Mucosa of descending colon (tissue), 3 donors: Measurements from ENCODE around the gene PI4KA. TPM values are rescaled to one million over a fixed set of nuclear protein-coding genes. Genes with fewer than 3 reads are reported as not detected.
"Not testable (repeated sequence)": the region's sequence is repeated elsewhere in the genome, so short reads cannot be mapped to it uniquely, and the experiment has no call there.

Experiments used
- ATAC-seq: fragments of 200-7000 bp; cut with Tn5 transposase; one replicate; pipeline ENCODE4 v1.9.1; 2020; ENCODE audit warnings: mild to moderate bottlenecking, moderate library complexity
- DNase-seq, 3 donors: peaks; one replicate each; pipeline ENCODE4 v3.0.0-alpha.2; 2020
- H3K36me3 ChIP-seq: fragments of 200-600 bp; one replicate; pipeline ENCODE4 v1.8.0; 2021; ENCODE audit warnings: low read depth, mild to moderate bottlenecking
- H3K4me1 ChIP-seq: fragments of 200-600 bp; one replicate; pipeline ENCODE4 v1.8.0; 2021; ENCODE audit warnings: low read depth, mild to moderate bottlenecking
- H3K4me3 ChIP-seq: fragments of 200-600 bp; one replicate; pipeline ENCODE4 v1.8.0; 2021; ENCODE audit warnings: mild to moderate bottlenecking
- H3K9me3 ChIP-seq: fragments of 200-600 bp; one replicate; pipeline ENCODE4 v1.8.0; 2021; ENCODE audit warnings: mild to moderate bottlenecking
- intact Hi-C, 2 donors: fragments of 100-400 bp; cut with DNase I in 1 of 2; cut with micrococcal nuclease in 1 of 2; formaldehyde crosslinking; loops; one replicate each; pipeline versions ENCODE4 v1.11.0 to v1.11.1; 2022; cut with DNase I, micrococcal nuclease
- total RNA-seq, 3 donors: library from RNA; stranded (reverse); fragmentation: NEBNext Ultra II Directional in 2 of 3; extraction: Animal tissue kit (Norgen Biotek cat#: 25700) in 2 of 3; gene quantifications; one replicate each; pipeline versions ENCODE4 v1.2.1 to v1.2.4, GENCODE V29; 2021 to 2023
- TF ChIP-seq, protein P1 (sequence below): fragments of 200-600 bp; IDR thresholded peaks from one replicate; pipeline ENCODE4 v1.8.0; 2022; ENCODE audit warnings: antibody characterized with exemption, mild to moderate bottlenecking
- donor health status: DM: no; HTN: no; CAD: no; lungs with moderate emphysema.
- donor health status: DM: no; HTN: no; CAD: no.
- donor health status: DM: no; HTN: yes; CAD: no.

Gene PI4KA
- total RNA-seq, 3 donors from 2014 or later = 77.7 to 130 (median 95.0) TPM

- TF ChIP-seq, protein P1, sequence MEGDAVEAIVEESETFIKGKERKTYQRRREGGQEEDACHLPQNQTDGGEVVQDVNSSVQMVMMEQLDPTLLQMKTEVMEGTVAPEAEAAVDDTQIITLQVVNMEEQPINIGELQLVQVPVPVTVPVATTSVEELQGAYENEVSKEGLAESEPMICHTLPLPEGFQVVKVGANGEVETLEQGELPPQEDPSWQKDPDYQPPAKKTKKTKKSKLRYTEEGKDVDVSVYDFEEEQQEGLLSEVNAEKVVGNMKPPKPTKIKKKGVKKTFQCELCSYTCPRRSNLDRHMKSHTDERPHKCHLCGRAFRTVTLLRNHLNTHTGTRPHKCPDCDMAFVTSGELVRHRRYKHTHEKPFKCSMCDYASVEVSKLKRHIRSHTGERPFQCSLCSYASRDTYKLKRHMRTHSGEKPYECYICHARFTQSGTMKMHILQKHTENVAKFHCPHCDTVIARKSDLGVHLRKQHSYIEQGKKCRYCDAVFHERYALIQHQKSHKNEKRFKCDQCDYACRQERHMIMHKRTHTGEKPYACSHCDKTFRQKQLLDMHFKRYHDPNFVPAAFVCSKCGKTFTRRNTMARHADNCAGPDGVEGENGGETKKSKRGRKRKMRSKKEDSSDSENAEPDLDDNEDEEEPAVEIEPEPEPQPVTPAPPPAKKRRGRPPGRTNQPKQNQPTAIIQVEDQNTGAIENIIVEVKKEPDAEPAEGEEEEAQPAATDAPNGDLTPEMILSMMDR = no peak
- no peaks in the 10 kb centered on the region for H3K4me1 ChIP-seq
- H3K4me3 ChIP-seq = no peak overlapping the region
- DNase-seq = no peak
- H3K36me3 ChIP-seq = peaks cover 3% of the 10 kb centered on the region
- intact Hi-C loops = no loop called here
- ATAC-seq = no peak
- no peaks in the 10 kb centered on the region for H3K9me3 ChIP-seq
These were observed 35.3 kb downstream of the PI4KA start for GRCh38 chr22:20823264-20823663.

DNA sequence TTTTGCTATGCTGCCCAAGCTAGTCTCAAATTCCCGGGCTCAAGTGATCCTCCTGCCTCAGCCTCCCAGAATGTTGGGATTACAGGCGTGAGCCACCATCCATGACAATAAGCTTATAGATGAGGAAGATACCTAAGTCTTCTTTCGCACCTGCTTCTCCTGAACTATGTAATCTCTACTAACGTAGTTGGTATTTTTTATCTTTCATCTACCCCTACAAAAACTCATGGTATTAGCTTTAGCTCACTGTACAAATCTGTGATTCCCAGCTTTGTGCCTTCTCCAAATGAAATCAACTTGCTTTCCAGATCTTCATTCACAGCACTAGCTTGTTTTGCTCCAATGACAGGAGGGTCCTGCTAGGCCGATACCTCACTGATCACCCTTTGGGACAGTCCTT, 36.4 kb downstream of the PI4KA start:
- intact Hi-C loops = no loop called here
- Histone ChIP-seq H3K36me3 (peaks cover 3% of the 10 kb centered on the region), H3K9me3 (no peaks in the 10 kb centered on the region), H3K4me1 (no peaks in the 10 kb centered on the region), H3K4me3 (no peak overlapping the region)
- no peak for DNase-seq
- TF ChIP-seq, protein P1 = no peak
- no peak for ATAC-seq

DNA sequence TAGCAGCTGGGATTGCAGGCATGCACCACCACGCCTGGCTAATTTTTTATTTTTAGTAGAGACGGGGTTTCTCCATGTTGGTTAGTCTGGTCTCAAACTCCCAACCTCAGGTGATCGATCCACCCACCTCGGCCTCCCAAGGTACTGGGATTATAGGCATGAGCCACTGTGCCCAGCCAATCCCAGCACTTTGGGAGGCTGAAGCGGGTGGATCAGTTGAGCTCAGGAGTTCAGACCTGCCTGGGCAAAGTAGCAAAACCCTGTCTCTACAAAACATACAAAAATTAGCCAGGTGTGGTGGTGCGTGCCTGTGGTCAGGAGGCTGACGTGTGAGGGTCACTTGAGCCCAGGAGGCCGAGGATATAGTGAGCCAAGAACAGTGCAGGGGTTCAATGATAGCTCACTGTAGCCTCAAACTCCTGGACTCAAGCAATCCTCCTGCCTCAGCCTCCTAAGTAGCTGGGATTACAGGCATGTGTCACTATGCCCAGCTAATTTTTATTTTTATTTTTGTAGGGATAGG, 36.8 kb downstream of the PI4KA start:
- H3K36me3 ChIP-seq, H3K4me1 ChIP-seq, H3K4me3 ChIP-seq, intact Hi-C loops, ATAC-seq, DNase-seq, H3K9me3 ChIP-seq: not testable (repeated sequence)

- H3K36me3 ChIP-seq = no peaks in the 10 kb centered on the region
- H3K4me3 ChIP-seq = no peak overlapping the region
- no peaks in the 10 kb centered on the region for H3K4me1 ChIP-seq
- intact Hi-C loops = no loop called here
- ATAC-seq = no peak
- DNase-seq = no peak
- no peaks in the 10 kb centered on the region for H3K9me3 ChIP-seq
- TF ChIP-seq, protein P1 = no peak
These were observed 39.1 kb downstream of the PI4KA start for GRCh38 chr22:20819471-20819870.

GRCh38 chr22:20818471-20818870, 40.1 kb downstream of the PI4KA start:
- DNase-seq (no peak), ATAC-seq (no peak)
- no peaks in the 10 kb centered on the region for H3K36me3 ChIP-seq
- no peaks in the 10 kb centered on the region for H3K4me1 ChIP-seq
- TF ChIP-seq, protein P1 = no peak
- H3K4me3 ChIP-seq = no peak overlapping the region
- intact Hi-C loops = no loop called here
- H3K9me3 ChIP-seq = no peaks in the 10 kb centered on the region

GRCh38 chr22:20816559-20816958, 42.1 kb downstream of the PI4KA start:
- no peak for DNase-seq
- H3K36me3 ChIP-seq = peaks cover 6% of the 10 kb centered on the region
- intact Hi-C loops = no loop called here
- TF ChIP-seq, protein P1 = no peak
- H3K4me3 ChIP-seq = no peak overlapping the region
- no peak for ATAC-seq
- no peaks in the 10 kb centered on the region for H3K9me3 ChIP-seq
- no peaks in the 10 kb centered on the region for H3K4me1 ChIP-seq
